WERI-Rb-1 (cell line): ENCODE data around the gene PRRX2.

Experiments used
- DNase-seq: peaks from one replicate; pipeline ENCODE4 v3.0.0-alpha.2; 2020
- H3K27ac ChIP-seq: fragments of 250-450 bp; sonication (Bioruptor Pico); 2 replicates; pipeline ENCODE4 v1.5.1; 2020; ENCODE audit warnings: mild to moderate bottlenecking, moderate library complexity
- H3K27me3 ChIP-seq: fragments of 250-450 bp; sonication (Bioruptor Pico); 2 replicates; pipeline ENCODE4 v1.5.1; 2021; ENCODE audit warnings: mild to moderate bottlenecking, low read depth, moderate library complexity; ENCODE audit not compliant: insufficient read depth, severe bottlenecking
- H3K36me3 ChIP-seq: fragments of 250-450 bp; sonication (Bioruptor Pico); 2 replicates; pipeline ENCODE4 v1.5.1; 2020; ENCODE audit warnings: mild to moderate bottlenecking, moderate library complexity
- H3K4me3 ChIP-seq: 2 replicates; pipeline ENCODE4 v1.5.1; 2011; ENCODE audit warnings: low read depth, mild to moderate bottlenecking, control low read depth, low read length
- H3K9me3 ChIP-seq: fragments of 250-450 bp; sonication (Bioruptor Pico); 2 replicates; pipeline ENCODE4 v1.5.1; 2021; ENCODE audit warnings: mild to moderate bottlenecking, moderate library complexity; ENCODE audit not compliant: severe bottlenecking
- TF ChIP-seq, protein P1 (sequence below): IDR thresholded peaks from 2 replicates; pipeline ENCODE4 v1.5.1; 2011; ENCODE audit warnings: low read depth, mild to moderate bottlenecking, control low read depth, inconsistent platforms, low read length

Gene PRRX2

DNA sequence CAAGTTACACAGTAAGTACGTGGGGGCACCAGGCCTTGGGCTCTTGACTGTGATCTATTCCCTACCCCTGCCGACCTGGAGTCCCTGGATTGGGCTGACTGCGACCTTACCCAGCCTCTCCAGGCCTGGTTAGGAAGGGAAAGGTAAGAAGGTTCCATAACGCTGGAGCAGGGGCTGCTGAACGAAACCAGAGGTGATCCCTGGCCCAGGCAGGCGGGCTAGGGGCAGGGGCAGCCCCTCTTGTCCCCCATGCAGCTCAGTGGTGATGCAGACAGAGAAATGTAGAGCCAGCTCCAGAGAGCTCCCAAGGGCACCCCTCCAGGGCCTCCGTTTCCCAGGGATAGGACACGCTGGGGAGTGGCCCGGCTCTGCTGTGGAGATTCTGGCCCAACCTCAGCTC is 14.1 kb downstream of the PRRX2 start:
- no peaks in the 10 kb centered on the region for H3K27me3 ChIP-seq
- H3K27ac ChIP-seq = no peak overlapping the region
- no peak overlapping the region for H3K4me3 ChIP-seq
- H3K36me3 ChIP-seq = no peaks in the 10 kb centered on the region
- no peaks in the 10 kb centered on the region for H3K9me3 ChIP-seq
- DNase-seq = no peak
- TF ChIP-seq, protein P1, sequence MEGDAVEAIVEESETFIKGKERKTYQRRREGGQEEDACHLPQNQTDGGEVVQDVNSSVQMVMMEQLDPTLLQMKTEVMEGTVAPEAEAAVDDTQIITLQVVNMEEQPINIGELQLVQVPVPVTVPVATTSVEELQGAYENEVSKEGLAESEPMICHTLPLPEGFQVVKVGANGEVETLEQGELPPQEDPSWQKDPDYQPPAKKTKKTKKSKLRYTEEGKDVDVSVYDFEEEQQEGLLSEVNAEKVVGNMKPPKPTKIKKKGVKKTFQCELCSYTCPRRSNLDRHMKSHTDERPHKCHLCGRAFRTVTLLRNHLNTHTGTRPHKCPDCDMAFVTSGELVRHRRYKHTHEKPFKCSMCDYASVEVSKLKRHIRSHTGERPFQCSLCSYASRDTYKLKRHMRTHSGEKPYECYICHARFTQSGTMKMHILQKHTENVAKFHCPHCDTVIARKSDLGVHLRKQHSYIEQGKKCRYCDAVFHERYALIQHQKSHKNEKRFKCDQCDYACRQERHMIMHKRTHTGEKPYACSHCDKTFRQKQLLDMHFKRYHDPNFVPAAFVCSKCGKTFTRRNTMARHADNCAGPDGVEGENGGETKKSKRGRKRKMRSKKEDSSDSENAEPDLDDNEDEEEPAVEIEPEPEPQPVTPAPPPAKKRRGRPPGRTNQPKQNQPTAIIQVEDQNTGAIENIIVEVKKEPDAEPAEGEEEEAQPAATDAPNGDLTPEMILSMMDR = no peak

DNA sequence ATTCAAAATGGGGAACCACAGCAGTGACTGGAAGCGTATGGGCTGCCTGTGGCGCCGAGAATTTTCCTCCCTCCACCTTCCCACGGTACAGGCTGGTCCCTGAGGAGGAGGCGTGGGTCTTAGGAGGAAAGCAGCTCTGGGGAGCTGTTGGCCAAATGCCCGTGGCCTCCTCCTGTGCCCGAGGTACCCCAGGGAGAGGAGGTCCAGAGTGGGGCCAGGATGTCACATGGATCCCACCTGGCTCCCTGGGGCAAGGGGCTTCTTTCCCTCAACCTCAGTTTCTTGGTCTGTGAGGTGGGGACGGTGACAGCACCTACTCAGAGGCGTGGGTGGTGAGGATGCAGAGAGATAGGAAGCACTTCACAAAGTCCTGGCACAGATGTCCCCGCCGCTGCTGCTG is 16.5 kb downstream of the PRRX2 start:
- no peak overlapping the region for H3K27ac ChIP-seq
- H3K4me3 ChIP-seq = no peak overlapping the region
- no peaks in the 10 kb centered on the region for H3K27me3 ChIP-seq
- no peaks in the 10 kb centered on the region for H3K9me3 ChIP-seq
- no peaks in the 10 kb centered on the region for H3K36me3 ChIP-seq
- TF ChIP-seq, protein P1 = no peak
- no peak for DNase-seq

DNA sequence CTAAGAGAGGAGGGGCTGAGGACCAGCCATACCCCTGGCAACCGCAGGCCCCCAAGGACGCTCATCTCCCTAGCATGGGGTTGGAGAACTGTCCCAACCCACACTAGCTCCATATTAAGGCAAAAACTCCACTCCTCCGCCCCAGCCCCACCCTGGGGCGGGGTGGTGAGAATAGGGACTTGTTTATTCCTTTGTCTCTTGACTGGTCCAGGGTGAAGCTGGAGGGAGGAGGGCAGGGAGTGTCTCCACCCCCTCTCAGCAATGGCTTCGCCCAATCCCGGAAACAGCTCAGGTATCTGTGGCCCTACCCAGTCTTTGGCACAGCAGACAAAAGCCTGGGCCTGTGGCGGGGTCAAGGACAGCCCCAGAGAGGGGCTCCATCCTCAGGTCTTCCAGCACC is 16.9 kb downstream of the PRRX2 start:
- no peak for DNase-seq

DNA sequence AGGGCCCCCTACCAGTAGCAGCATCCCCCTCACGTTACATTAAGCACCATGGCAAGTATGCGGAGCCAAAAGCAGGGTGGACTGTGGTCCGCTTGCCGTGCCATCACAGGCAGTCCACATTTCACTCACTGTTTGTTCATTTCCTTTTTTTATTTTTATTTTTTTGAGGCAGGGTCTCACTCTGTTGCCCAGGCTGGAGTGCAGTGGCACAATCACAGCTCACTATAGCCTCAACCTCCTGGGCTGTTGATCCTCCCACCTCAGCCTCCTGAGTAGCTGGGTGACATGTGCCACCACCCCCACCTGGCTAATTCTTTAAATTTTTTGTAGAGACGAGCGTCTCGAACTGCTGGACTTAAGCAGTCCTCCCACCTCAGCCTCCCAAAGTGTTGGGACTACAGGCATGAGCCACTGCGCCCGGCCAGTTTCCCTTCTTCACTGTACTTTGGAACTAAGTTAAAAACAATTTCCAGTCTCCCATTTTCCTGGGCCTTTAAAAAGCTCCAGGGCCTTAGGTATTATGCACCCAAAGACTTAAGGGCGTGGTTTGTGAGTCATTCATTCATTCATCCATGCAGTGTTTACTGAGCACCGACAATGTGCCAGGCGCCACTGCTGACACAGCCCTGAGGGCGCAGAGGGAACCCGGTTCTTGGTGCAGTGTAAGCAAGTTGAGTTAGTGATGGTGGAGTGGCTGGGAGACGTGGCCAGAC is 19.9 kb downstream of the PRRX2 start:
- H3K27ac ChIP-seq = no peak overlapping the region
- H3K9me3 ChIP-seq = no peaks in the 10 kb centered on the region
- H3K4me3 ChIP-seq = no peak overlapping the region
- no peaks in the 10 kb centered on the region for H3K36me3 ChIP-seq
- H3K27me3 ChIP-seq = no peaks in the 10 kb centered on the region
- TF ChIP-seq, protein P1 = no peak
- no peak for DNase-seq

More for the DNA sequence above, 16.9 kb downstream of the PRRX2 start:
- Histone ChIP-seq H3K4me3 (no peak overlapping the region), H3K27ac (no peak overlapping the region), H3K36me3 (no peaks in the 10 kb centered on the region), H3K9me3 (no peaks in the 10 kb centered on the region), H3K27me3 (no peaks in the 10 kb centered on the region)
- TF ChIP-seq, protein P1 = no peak

DNA sequence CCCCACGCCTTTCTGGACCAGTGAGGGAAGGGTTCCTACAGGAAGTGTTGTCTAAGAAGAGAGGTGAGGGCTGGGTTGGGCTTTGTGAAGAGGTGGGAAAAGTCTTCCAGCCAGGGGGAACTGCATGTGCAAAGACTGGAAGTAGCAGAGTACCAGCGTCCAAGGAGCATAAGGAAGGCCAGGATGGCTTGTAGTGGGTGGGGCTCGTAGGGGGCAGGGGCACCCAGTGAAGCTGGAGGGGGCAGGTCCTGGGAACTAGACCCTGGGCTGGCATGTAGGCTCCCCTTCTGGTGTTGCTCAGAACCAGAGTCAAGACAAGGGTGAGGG is 20.4 kb downstream of the PRRX2 start:
- TF ChIP-seq, protein P1 = no peak
- H3K36me3 ChIP-seq = no peaks in the 10 kb centered on the region
- H3K9me3 ChIP-seq = no peaks in the 10 kb centered on the region
- H3K27me3 ChIP-seq = no peaks in the 10 kb centered on the region
- no peak for DNase-seq
- no peak overlapping the region for H3K4me3 ChIP-seq
- no peak overlapping the region for H3K27ac ChIP-seq

DNA sequence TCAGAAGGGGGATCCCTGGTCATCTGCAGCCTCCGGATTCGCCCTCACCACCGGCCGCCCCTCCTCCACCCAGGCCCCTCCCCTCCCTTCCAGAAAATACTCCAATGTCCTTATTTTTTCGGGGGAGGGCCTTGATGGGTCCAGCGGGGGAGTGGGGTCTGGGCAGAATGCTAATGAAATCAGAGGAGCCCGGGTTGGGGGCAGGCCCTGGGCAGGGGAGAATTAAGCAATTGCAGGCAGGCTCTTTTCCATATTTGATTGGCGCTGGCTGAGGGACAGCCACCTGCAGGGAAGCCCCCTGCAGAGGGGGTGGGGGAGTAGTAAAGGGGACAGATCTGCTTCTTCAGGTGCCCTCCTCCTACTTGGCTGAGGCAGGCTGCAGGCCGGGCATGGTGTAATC is 21.3 kb downstream of the PRRX2 start:
- H3K4me3 ChIP-seq = no peak overlapping the region
- TF ChIP-seq, protein P1 = no peak
- H3K36me3 ChIP-seq = no peaks in the 10 kb centered on the region

More for the DNA sequence above, 21.3 kb downstream of the PRRX2 start:
- DNase-seq = no peak
- H3K9me3 ChIP-seq = no peaks in the 10 kb centered on the region
- no peak overlapping the region for H3K27ac ChIP-seq
- no peaks in the 10 kb centered on the region for H3K27me3 ChIP-seq
